A673 (cell line): Measurements from ENCODE around the gene DSPP. TPM values are rescaled to one million over a fixed set of nuclear protein-coding genes. Genes with fewer than 3 reads are reported as not detected.

ENCODE experiments used
- Bru-seq: library from RNA; stranded (reverse); fragments of 400-500 nt; gene quantifications from one replicate; lab custom pipeline; 2021; lab: Mats Ljungman, UMichigan
- BruChase-seq, 2 experiments: library from RNA; stranded (reverse); fragments of 400-500 nt; gene quantifications; one replicate each; lab custom pipeline; 2021; lab: Mats Ljungman, UMichigan
- BruUV-seq: library from RNA; stranded (reverse); fragments of 400-500 nt; replicated peaks from 2 replicates; lab custom pipeline; 2021; lab: Mats Ljungman, UMichigan
- CTCF ChIA-PET: fragments of 300-600 bp; sonication (Branson Sonifier 250); formaldehyde crosslinking; loops from one replicate; lab custom pipeline; 2022; ENCODE audit warnings: antibody characterized with exemption; lab: Charles Lee
- POLR2A ChIA-PET: fragments of 300-600 bp; sonication (Branson Sonifier 250); formaldehyde crosslinking; loops from one replicate; lab custom pipeline; 2022; ENCODE audit warnings: antibody characterized with exemption; ENCODE audit not compliant: low non-redundant PET; lab: Charles Lee
- DNase-seq: peaks from one replicate; pipeline ENCODE4 v3.0.0-alpha.2; 2015; ENCODE audit warnings: low spot score
- H3K27ac ChIP-seq: fragments of 200-600 bp; sonication (generic); 2 replicates; pipeline ENCODE4 v1.5.1; 2016; ENCODE audit warnings: mixed run types, low read depth, mild to moderate bottlenecking, mixed read lengths, antibody characterized with exemption, low read length; ENCODE audit not compliant: poor library complexity, severe bottlenecking
- H3K27me3 ChIP-seq: fragments of 200-600 bp; sonication (generic); replicated peaks from 2 replicates; pipeline ENCODE4 v1.6.1; 2017; ENCODE audit warnings: mixed run types, low read depth, mild to moderate bottlenecking, mixed read lengths, antibody characterized with exemption, low read length; ENCODE audit not compliant: insufficient read depth, poor library complexity
- H3K36me3 ChIP-seq: fragments of 200-600 bp; sonication (generic); 2 replicates; pipeline ENCODE4 v1.6.1; 2016; ENCODE audit warnings: mixed run types, mild to moderate bottlenecking, mixed read lengths, antibody characterized with exemption, low read length; ENCODE audit not compliant: insufficient read depth, poor library complexity, severe bottlenecking
- H3K4me1 ChIP-seq: fragments of 200-600 bp; sonication (generic); 2 replicates; pipeline ENCODE4 v1.6.1; 2017; ENCODE audit warnings: mixed run types, mild to moderate bottlenecking, mixed read lengths, antibody characterized with exemption, low read length; ENCODE audit not compliant: insufficient read depth, poor library complexity, severe bottlenecking
- H3K4me3 ChIP-seq: fragments of 200-600 bp; sonication (generic); 2 replicates; pipeline ENCODE4 v1.5.1; 2016; ENCODE audit warnings: low read depth, mixed run types, mild to moderate bottlenecking, mixed read lengths, low read length; ENCODE audit not compliant: poor library complexity, severe bottlenecking
- H3K9me3 ChIP-seq: fragments of 200-600 bp; sonication (generic); 2 replicates; pipeline ENCODE4 v1.6.1; 2016; ENCODE audit warnings: mixed run types, low read depth, mild to moderate bottlenecking, mixed read lengths, antibody characterized with exemption, low read length; ENCODE audit not compliant: poor library complexity, severe bottlenecking
- CTCF ChIP-seq: fragments of 300-800, 200-600 bp; sonication (generic); conservative IDR thresholded peaks from 2 replicates; pipeline ENCODE4 v1.5.1; 2017; ENCODE audit warnings: low read depth, mild to moderate bottlenecking, antibody characterized with exemption, low read length, moderate library complexity, mixed read lengths
- EZH2 ChIP-seq: fragments of 200-600 bp; sonication (generic); IDR thresholded peaks from 2 replicates; pipeline ENCODE4 v1.6.1; 2017; ENCODE audit warnings: borderline replicate concordance, low read depth, mild to moderate bottlenecking, mixed read lengths, antibody characterized with exemption, low read length; ENCODE audit not compliant: poor library complexity, severe bottlenecking
- intact Hi-C: fragments of 100-400 bp; cut with micrococcal nuclease; formaldehyde crosslinking; loops from one replicate; pipeline ENCODE4 v1.10.0; 2022; ENCODE audit not compliant: unreplicated experiment
- long read RNA-seq: library from polyadenylated mRNA; stranded (forward); transcript quantifications from one replicate; pipeline ENCODE4 v2.0.0, GENCODE V29; 2022
- total RNA-seq: library from RNA; stranded (reverse); gene quantifications from 2 replicates; pipeline ENCODE4 v1.2.3, GENCODE V29; 2021

DSPP gene
- total RNA-seq (not detected in 2 replicates), Bru-seq, nascent RNA (not detected), BruChase-seq, experiment 1, labeled RNA remaining after a 2-hour chase (percentile 8 among the genes with signal in this experiment), BruChase-seq, experiment 2, labeled RNA remaining after a 6-hour chase (percentile 9 among the genes with signal in this experiment)
- long read RNA-seq, result 0 reads

- TF ChIP-seq EZH2 (no peak), CTCF (no peak)
- ChIA-PET POLR2A (no interaction called here), CTCF (no interaction called here)
- no TSS peak for BruUV-seq
- Histone ChIP-seq H3K27me3 (no peaks in the 10 kb centered on the region), H3K9me3 (no peaks in the 10 kb centered on the region), H3K27ac (no peak within 1 kb of the TSS), H3K4me1 (no peaks in the 10 kb centered on the region), H3K36me3 (no peaks in the 10 kb centered on the region), H3K4me3 (no peak within 1 kb of the TSS)
- no peak for DNase-seq
- intact Hi-C loops, result no loop called here
These were observed at the start of gene DSPP for GRCh38 chr4:87608229-87608628. TSS of gene DSPP (plus strand) at chr4:87608529. CDS start at chr4:87610909, 2,380 bp downstream.

GRCh38 chr4:87559090-87559837, 49.1 kb upstream of the DSPP start:
- H3K27me3 ChIP-seq, result no peaks in the 10 kb centered on the region
- H3K4me1 ChIP-seq, result no peaks in the 10 kb centered on the region
- ChIA-PET CTCF (no interaction called here), POLR2A (no interaction called here)
- no TSS peak for BruUV-seq
- no peak for TF ChIP-seq CTCF
- no peak for TF ChIP-seq EZH2
- H3K4me3 ChIP-seq, result no peak overlapping the region
- peak; percentile 1 for DNase-seq
- intact Hi-C loops, result no loop called here
- no peaks in the 10 kb centered on the region for H3K9me3 ChIP-seq
- H3K36me3 ChIP-seq, result no peaks in the 10 kb centered on the region
- no peak overlapping the region for H3K27ac ChIP-seq

GRCh38 chr4:87560802-87561201, 47.5 kb upstream of the DSPP start:
- no peaks in the 10 kb centered on the region for H3K27me3 ChIP-seq
- H3K27ac ChIP-seq, result no peak overlapping the region
- ChIA-PET POLR2A (no interaction called here), CTCF (no interaction called here)
- intact Hi-C loops, result no loop called here
- H3K4me3 ChIP-seq, result no peak overlapping the region
- DNase-seq, result no peak
- H3K9me3 ChIP-seq, result no peaks in the 10 kb centered on the region
- no peaks in the 10 kb centered on the region for H3K4me1 ChIP-seq
- TF ChIP-seq EZH2 (no peak), CTCF (no peak)
- no peaks in the 10 kb centered on the region for H3K36me3 ChIP-seq
- no TSS peak for BruUV-seq
